ENCODE results near the gene CCNF.

The CCNF gene

GRCh38 chr16:2424061-2425007 is 4.9 kb upstream of the CCNF start:
- Histone ChIP-seq H3K27ac (replicated peaks) (no peak overlapping the region), H3K4me3 (replicated peaks; ENCODE audit: insufficient read depth, low read length) (no peak overlapping the region), H3K27me3 (ENCODE audit: insufficient read depth, poor library complexity, severe bottlenecking) (no peaks in the 10 kb centered on the region)
- no peak for TF ChIP-seq SPI1 (IDR thresholded peaks at IDR 0.05; ENCODE audit: borderline replicate concordance, low read depth)
- TF ChIP-seq CTCF (IDR thresholded peaks at IDR 0.05; ENCODE audit: insufficient read depth, low read length): no peak
- no peak for TF ChIP-seq GABPA (IDR thresholded peaks at IDR 0.05; ENCODE audit: low read depth)
- TF ChIP-seq POLR2AphosphoS5 (IDR thresholded peaks at IDR 0.05; ENCODE audit: low read depth): no peak
- TF ChIP-seq REST (IDR thresholded peaks at IDR 0.05; ENCODE audit: insufficient replicate concordance, low read depth): no peak
- no peak for DNase-seq (ENCODE audit: low read depth in 1 of 2, low spot score in 1 of 2)

- no peak for TF ChIP-seq REST (IDR thresholded peaks at IDR 0.05; ENCODE audit: insufficient replicate concordance, low read depth)
- TF ChIP-seq SPI1 (IDR thresholded peaks at IDR 0.05; ENCODE audit: borderline replicate concordance, low read depth): no peak
- no peak for TF ChIP-seq GABPA (IDR thresholded peaks at IDR 0.05; ENCODE audit: low read depth)
- TF ChIP-seq POLR2AphosphoS5 (IDR thresholded peaks at IDR 0.05; ENCODE audit: low read depth): no peak
- TF ChIP-seq CTCF (IDR thresholded peaks at IDR 0.05; ENCODE audit: insufficient read depth, low read length): no peak
- H3K27me3 ChIP-seq (ENCODE audit: insufficient read depth, poor library complexity, severe bottlenecking): no peaks in the 10 kb centered on the region
- H3K27ac ChIP-seq (replicated peaks): no peak overlapping the region
- no peak for DNase-seq (ENCODE audit: low read depth in 1 of 2, low spot score in 1 of 2)
- H3K4me3 ChIP-seq (replicated peaks; ENCODE audit: insufficient read depth, low read length): no peak overlapping the region
Measured at GRCh38 chr16:2425008-2425518, 4.2 kb upstream of the CCNF start.

GRCh38 chr16:2425825-2426430 is 3.3 kb upstream of the CCNF start:
- no peak for DNase-seq (ENCODE audit: low read depth in 1 of 2, low spot score in 1 of 2)
- no peaks in the 10 kb centered on the region for H3K27me3 ChIP-seq (ENCODE audit: insufficient read depth, poor library complexity, severe bottlenecking)
- no peak overlapping the region for H3K4me3 ChIP-seq (replicated peaks; ENCODE audit: insufficient read depth, low read length)
- TF ChIP-seq SPI1 (IDR thresholded peaks at IDR 0.05; ENCODE audit: borderline replicate concordance, low read depth) (no peak), CTCF (IDR thresholded peaks at IDR 0.05; ENCODE audit: insufficient read depth, low read length) (no peak), REST (IDR thresholded peaks at IDR 0.05; ENCODE audit: insufficient replicate concordance, low read depth) (no peak), GABPA (IDR thresholded peaks at IDR 0.05; ENCODE audit: low read depth) (no peak), POLR2AphosphoS5 (IDR thresholded peaks at IDR 0.05; ENCODE audit: low read depth) (no peak)
- H3K27ac ChIP-seq (replicated peaks): no peak overlapping the region
